GM19238 (cell line): Measurements from ENCODE around the gene SCNN1B.
"Not testable (repeated sequence)": the region's sequence is repeated elsewhere in the genome, so short reads cannot be mapped to it uniquely, and the experiment has no call there.

ENCODE experiments used
- DNase-seq: peaks from one replicate; pipeline ENCODE4 v3.0.0; 2011; ENCODE audit warnings: low spot score; ENCODE audit not compliant: insufficient read length

Gene SCNN1B

DNA sequence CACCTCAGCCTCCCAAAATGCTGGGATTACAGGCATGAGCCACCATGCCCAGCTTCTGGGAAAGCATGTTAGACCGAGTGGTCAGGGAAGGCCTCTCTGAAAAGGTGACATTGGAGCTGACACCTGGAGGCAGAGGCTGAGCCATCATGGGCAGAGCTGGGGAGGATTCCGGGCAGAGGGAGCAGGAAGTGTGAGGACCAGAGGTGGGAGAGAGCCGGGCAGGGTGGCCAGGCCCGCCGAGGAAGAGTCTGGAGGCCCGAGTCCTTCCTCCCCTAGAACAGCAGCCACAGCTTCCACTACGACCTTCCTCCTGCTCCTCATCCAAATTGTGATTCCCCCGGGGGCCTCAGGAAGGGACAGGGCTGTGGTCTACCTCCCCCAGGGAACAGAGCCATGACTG is 76.2 kb downstream of the SCNN1B start:
- no peak for DNase-seq

GRCh38 chr16:23378921-23379320 is 76.8 kb downstream of the SCNN1B start:
- no peak for DNase-seq

DNA sequence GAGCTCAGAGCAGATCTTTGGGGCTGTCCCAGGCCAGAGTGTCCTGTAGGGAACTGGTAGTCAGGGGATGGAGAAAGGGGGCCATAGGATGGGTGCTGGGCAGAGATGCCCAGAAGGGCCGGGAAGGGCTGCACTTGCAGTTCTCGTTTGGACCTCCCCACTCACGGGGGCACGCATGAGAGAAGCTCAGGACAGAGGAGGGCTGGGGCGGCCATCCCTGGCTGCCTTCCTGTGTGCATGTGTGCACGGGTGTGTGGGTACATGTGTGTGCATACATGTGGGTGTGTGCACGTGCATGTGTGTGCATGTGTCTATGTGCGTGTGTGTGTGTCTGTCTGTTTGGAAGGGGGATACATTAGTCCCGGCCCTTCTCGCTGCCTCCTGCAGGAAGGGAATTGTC is 77.6 kb downstream of the SCNN1B start:
- no peak for DNase-seq

- DNase-seq: no peak
These were observed 78.4 kb downstream of the SCNN1B start for GRCh38 chr16:23380501-23380951.

DNA sequence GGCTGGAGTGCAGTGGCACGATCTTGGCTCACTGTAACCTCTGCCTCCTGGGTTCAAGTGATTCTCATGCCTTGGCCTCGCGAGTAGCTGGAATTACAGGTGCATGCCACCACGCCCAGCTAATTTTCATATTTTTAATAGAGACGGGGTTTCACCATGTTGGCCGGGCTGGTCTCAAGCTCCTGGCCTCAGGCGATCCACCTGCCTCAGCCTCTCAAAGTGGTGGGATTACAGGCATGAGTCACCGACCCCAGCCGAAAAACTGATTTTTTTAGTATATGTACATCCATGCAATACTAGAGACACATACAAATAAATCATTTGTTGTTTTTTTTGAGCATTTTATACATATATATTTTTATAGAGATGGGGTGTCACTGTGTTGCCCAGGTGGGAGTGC is 79.6 kb downstream of the SCNN1B start:
- not testable (repeated sequence) for DNase-seq

DNA sequence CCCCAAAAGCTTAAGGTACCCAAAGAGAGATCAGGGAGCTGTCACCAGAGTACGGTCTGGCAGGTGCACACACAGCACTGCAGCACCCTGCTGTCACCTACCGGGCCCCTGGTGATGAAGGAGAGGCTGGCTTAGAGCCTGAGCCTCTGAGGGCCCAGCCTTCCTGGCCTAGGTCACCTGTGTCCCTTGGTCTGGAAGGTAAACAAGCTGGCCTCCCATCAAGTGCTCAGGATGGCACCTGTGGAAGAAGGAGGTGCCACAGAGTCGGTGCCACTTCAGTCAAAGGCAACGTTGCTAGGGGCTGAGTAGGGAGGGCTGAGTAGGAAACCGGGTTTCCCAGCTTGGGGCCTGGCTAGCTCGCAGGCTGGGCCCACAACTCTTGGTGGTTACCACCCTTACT is 80.2 kb downstream of the SCNN1B start:
- DNase-seq: no peak

- no peak for DNase-seq
These were observed 81.8 kb downstream of the SCNN1B start for GRCh38 chr16:23383881-23384280.

- no peak for DNase-seq
These were observed 82.8 kb downstream of the SCNN1B start for GRCh38 chr16:23384878-23385277.

DNA sequence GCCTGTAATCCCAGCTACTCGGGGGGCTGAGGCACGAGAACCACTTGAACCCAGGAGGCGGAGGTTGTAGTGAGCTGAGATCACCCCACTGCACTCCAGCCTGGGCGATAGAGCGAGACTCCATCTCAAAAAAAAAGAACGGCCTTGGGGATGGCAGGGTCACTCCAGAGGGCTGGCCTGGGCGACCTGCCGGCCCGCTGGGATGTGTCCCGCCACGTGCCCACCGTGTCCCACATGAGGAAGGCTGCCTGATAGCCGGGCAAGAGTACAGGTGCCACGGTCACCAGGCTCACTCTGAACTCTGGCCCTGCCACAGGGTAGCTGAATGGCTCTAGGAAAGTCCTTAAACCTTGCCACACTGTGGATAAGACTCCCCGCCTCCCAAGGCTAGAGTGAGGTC is 83.3 kb downstream of the SCNN1B start:
- DNase-seq: no peak

- DNase-seq: no peak
These were observed 85.6 kb downstream of the SCNN1B start for GRCh38 chr16:23387666-23388065.

DNA sequence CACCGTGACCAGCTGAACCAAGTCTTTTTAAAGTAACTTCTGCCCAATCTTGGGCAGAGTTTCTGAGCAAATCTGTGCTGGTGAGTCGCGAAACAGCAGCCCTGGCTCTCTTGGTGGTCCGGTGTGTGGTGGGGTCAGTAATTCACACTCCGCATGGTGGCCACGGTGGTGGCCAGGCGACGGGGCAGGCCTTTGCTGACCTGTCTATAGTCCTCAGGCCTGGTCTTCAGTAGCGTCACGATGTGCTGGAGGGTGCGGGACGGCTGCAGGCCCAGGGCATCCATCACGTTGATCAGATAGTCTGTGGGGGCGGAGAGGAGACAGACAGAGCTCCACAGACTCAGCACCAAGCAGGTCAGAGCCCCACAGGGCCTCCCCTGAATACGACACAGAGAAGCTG is 86.7 kb downstream of the SCNN1B start:
- DNase-seq: no peak

- no peak for DNase-seq
These were observed 87.1 kb downstream of the SCNN1B start for GRCh38 chr16:23389201-23389600.

DNA sequence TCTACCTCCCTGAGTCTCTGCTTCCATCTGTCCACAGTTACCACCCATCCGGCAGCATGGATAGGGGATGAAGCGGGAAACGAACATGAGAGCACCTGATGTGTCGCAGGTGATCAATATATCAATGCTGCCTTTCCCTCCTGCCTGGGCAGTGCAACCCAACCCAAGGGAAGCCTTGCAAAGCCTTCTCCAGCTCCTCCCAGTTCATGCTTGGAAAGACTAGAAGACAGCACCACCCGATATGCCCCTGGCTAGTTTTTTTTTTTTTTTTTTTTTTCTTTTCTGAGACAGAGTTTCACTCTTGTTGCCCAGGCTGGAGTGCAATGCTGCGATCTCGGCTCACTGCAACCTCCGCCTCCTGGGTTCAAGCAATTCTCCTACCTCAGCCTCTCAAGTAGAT is 87.8 kb downstream of the SCNN1B start:
- not testable (repeated sequence) for DNase-seq

GRCh38 chr16:23391381-23392222 is 89.5 kb downstream of the SCNN1B start:
- no peak for DNase-seq

- no peak for DNase-seq
These were observed 90.1 kb downstream of the SCNN1B start for GRCh38 chr16:23392223-23392600.

- DNase-seq: no peak
These were observed 92.2 kb downstream of the SCNN1B start for GRCh38 chr16:23394141-23394831.

GRCh38 chr16:23395732-23396131 is 93.6 kb downstream of the SCNN1B start:
- no peak for DNase-seq

DNA sequence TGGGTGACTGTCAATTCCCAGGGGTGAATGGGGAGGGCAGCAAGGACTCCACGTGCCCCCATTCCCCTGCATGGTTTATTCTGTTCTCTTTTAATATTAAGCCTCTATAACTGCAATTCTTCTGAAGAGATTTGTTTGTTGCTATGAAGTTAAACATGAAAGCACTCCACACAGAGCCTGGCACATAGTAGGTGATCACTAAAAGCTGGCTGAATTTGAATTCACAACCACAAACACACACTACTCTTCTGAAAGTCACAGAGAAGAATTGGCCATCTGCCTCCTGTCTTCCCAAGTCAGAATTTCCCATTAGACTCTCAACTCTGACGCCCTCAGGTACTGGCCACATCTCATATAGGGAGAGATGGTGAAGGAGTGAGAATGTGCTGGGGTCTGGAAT is 95.4 kb downstream of the SCNN1B start:
- no peak for DNase-seq

DNA sequence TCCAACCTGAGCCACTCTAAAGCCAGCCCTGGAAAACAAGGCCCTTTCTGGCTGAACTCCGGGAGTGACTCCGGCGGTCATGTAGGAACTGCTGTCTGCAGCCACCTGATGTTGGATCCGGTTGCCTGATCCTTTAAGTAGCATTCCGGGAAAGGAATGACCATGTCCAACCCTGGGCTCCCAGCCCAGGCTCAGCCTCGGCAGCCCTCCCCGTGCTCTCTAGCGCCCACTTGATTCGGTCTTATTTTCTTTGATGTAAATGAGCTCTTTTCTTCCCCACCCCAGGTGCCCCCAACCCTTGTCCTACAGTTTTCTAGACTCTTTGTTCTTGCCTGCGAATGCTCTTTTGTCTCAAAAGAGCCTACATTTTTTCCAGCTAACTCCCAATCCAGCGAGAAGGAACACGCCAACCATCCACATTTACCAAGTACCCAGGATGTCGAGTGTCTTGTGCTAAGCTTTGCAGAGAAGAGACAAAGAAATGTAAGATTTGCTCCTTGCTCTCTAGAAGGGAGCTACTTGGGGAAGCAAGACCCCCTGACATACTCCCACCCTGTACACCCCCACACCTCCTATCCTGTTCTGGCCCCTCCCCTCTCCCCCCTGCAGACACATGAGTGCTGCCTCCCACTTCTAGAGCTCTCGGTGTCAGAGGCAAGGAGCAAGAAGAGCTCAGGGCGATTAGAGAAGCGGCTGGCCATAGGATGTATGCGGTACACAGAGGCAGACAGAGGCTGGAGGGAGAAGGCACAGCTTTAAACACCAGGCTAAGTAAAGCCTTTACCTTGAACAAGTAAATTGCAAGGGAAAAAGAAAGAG is 97.1 kb downstream of the SCNN1B start:
- no peak for DNase-seq

GRCh38 chr16:23400447-23400846 is 98.3 kb downstream of the SCNN1B start:
- DNase-seq: not testable (repeated sequence)

DNA sequence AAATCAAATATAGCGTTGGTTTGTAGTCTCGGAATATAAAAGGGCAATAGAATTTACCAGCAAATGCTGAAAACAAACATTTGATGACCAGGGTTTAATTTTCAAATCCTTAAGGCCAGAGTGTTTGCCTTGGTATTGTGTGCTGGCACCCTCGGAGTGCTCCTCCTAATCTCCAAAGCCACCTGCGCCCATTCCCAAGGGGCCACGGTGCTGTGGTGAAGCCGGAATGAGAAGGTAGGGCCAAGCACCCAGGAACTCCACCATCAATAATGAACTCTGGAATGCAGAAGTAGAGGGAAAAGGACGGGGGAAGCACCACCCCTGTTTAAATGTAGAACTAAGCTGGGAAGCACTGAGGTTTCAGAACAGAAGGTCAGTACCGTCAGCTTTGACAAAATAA is 99.0 kb downstream of the SCNN1B start:
- no peak for DNase-seq

DNA sequence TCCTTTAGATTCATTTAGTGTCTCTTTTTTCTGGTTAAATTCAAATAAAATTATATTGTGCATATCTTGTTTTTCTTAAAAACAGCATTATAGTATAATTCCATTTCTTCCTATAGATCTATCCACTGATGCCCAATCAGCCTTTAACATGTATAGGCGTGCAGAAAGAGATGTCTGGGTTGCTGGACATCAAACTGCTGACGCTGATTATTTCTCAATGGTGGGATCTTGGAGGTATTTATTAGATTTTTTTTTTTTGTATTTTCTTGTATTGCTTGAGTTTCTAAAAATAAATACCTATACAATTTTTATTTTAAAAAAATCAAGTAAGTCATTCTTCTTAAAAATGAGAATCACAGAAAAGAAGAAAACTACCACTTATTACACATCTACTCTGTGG is 100.0 kb downstream of the SCNN1B start:
- DNase-seq: no peak
